IPS-20b (cell line): ENCODE measurements around the gene RDH13.

Experiments used
- H3K27ac ChIP-seq: one replicate; pipeline ENCODE4 v1.5.1; 2013; ENCODE audit warnings: low read length
- H3K27me3 ChIP-seq: 2 replicates; pipeline ENCODE4 v1.6.1; 2013; ENCODE audit warnings: mild to moderate bottlenecking, low read length, inconsistent platforms; ENCODE audit not compliant: insufficient read depth
- H3K36me3 ChIP-seq: 2 replicates; pipeline ENCODE4 v1.6.1; 2013; ENCODE audit warnings: low read depth, mild to moderate bottlenecking, inconsistent platforms, low read length, moderate library complexity; ENCODE audit not compliant: insufficient read depth
- H3K4me1 ChIP-seq: 2 replicates; pipeline ENCODE4 v1.6.1; 2013; ENCODE audit warnings: mild to moderate bottlenecking, control low read depth, inconsistent platforms, low read length, moderate library complexity; ENCODE audit not compliant: insufficient read depth
- H3K4me3 ChIP-seq: 2 replicates; pipeline ENCODE4 v1.5.1; 2013; ENCODE audit warnings: mild to moderate bottlenecking, low read length, inconsistent platforms
- H3K9ac ChIP-seq: 2 replicates; pipeline ENCODE4 v1.6.1; 2013; ENCODE audit warnings: low read depth, mild to moderate bottlenecking, inconsistent platforms, low read length, moderate library complexity
- H3K9me3 ChIP-seq: 2 replicates; pipeline ENCODE4 v1.6.1; 2013; ENCODE audit warnings: mild to moderate bottlenecking, low read depth, low read length, inconsistent platforms; ENCODE audit not compliant: insufficient read depth

Gene RDH13

DNA sequence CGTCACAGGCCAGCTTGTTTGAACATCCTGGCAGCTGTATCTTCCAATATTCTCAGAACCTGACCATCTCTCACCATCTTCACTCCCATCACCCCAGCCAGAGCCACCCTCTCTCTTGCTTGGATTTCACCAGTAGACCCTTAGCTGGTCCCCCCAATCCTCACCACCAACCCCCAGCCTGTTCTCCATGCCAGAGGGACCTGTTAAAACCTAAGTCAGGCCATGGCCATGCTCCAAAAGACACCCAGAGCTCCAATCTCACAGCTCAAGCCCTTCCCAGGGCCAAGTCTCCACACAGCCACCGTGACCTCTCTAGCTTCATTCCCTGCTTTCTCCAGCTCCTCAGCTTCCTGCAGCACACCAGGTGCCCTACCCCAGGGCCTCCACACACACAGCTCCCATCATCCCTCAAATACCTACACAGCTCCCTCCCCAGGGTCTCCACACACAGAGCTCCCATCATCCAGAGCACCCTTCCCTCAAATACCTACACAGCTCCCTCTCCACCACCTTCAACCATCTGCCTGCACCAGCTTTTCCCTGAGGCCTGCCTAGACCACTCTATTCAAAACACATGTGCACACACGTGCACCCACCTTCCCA, 26.5 kb upstream of the RDH13 start:
- peaks cover 14% of the 10 kb centered on the region; the same call in 1 of the 2 replicates for H3K36me3 ChIP-seq
- peaks cover 13% of the 10 kb centered on the region for H3K4me1 ChIP-seq
- no peak overlapping the region for H3K4me3 ChIP-seq
- peaks cover 25% of the 10 kb centered on the region for H3K27me3 ChIP-seq
- no peak overlapping the region for H3K27ac ChIP-seq
- no peaks in the 10 kb centered on the region for H3K9me3 ChIP-seq
- no peak overlapping the region for H3K9ac ChIP-seq

DNA sequence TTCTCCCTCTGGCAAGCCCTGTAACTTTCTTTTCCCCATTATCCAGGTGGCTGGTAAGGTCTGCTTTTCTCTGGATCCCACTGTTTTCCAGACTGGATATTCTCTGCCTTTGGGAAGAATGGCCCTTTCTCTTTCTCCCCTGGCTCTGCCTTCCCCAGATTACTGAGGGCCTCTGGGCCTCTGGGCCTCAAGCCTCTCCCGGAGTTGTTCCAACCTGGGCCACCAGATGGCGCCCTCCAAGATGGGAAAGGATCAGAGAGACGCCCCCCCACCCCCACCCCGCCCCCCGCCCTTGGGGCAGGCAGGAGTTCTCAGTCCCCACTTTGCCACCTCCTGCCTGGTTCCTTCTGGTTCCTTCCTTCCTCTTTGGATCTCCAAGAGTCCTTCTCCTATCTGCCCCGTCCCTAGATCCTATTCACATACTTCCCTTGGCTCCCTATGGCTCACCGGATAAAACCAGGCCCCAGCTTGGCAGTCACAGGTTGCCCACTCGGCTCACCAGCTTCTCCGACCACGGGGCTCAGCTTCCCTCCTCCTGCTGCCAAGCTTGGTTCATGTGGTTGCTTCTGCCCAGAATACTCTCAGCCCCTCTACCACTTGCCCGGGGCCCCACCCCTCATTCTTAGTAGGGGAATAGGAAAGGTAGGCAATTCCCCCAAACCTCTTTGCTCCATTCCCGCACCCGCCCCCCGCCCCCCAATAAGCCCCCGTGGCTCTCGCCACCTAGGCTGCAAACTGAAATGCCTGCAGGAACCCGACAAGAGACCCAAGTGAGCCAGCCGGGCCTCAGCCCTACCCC, 25.8 kb upstream of the RDH13 start:
- no peak overlapping the region for H3K9ac ChIP-seq

DNA sequence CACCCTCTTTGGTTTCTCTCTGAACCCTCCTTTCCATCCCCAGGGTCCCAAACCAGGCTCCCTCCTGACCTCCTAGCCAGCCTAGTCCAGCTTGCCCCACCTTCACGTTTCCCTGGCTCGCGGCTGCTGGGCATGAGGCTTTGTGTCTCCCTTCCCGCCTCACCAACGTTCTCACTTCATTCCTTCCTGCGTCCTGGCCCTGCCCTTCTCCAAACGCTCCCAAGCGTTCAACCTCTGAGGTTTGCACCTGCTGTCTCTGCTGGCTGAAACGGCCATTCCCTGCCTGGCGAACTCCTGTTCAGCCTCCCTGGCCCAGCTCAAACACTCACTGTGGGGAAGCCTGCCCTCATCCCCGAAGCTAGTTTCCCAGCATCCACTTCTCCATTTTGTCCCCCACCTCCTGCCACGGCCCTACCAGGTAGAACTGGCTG, 25.1 kb upstream of the RDH13 start:
- H3K36me3 ChIP-seq, result peaks cover 14% of the 10 kb centered on the region; the same call in 1 of the 2 replicates
- H3K27ac ChIP-seq, result no peak overlapping the region
- peak overlapping the region; percentile 83 for H3K4me3 ChIP-seq
- H3K9ac ChIP-seq, result peak overlapping the region; percentile 75; the same call in 1 of the 2 replicates
- no peaks in the 10 kb centered on the region for H3K9me3 ChIP-seq
- H3K27me3 ChIP-seq, result peaks cover 37% of the 10 kb centered on the region
- peaks cover 13% of the 10 kb centered on the region for H3K4me1 ChIP-seq

More for the DNA sequence above, 25.8 kb upstream of the RDH13 start:
- Histone ChIP-seq H3K27ac (no peak overlapping the region), H3K9me3 (no peaks in the 10 kb centered on the region), H3K36me3 (peaks cover 14% of the 10 kb centered on the region; the same call in 1 of the 2 replicates), H3K4me1 (peaks cover 13% of the 10 kb centered on the region), H3K27me3 (peaks cover 32% of the 10 kb centered on the region), H3K4me3 (peak overlapping the region; percentile 83; the same call in 1 of the 2 replicates)

DNA sequence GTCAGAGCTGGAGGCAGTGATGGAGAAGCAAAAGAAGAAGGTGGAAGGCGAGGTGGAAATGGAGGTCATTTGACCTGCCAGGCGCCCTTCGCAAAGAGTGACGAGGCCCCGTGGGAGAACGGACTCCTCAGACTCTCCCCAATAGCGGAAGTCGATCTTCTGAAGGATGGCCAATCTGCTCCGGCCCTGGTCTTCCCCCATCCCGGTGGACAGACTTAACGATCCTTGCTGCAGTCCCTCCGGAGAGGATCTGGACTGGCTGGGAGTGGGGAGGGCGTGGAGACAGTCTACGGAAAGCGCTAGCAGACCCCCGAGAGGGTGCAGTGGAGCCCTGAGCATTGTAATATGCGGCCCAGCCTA, 24.6 kb upstream of the RDH13 start:
- H3K9ac ChIP-seq, result peak overlapping the region; percentile 75; the same call in 1 of the 2 replicates
- H3K4me3 ChIP-seq, result peak overlapping the region; percentile 83
- peaks cover 14% of the 10 kb centered on the region; the same call in 1 of the 2 replicates for H3K36me3 ChIP-seq
- no peak overlapping the region for H3K27ac ChIP-seq
- peaks cover 9% of the 10 kb centered on the region; the same call in 1 of the 2 replicates for H3K4me1 ChIP-seq
- H3K27me3 ChIP-seq, result peaks cover 42% of the 10 kb centered on the region
- H3K9me3 ChIP-seq, result no peaks in the 10 kb centered on the region

DNA sequence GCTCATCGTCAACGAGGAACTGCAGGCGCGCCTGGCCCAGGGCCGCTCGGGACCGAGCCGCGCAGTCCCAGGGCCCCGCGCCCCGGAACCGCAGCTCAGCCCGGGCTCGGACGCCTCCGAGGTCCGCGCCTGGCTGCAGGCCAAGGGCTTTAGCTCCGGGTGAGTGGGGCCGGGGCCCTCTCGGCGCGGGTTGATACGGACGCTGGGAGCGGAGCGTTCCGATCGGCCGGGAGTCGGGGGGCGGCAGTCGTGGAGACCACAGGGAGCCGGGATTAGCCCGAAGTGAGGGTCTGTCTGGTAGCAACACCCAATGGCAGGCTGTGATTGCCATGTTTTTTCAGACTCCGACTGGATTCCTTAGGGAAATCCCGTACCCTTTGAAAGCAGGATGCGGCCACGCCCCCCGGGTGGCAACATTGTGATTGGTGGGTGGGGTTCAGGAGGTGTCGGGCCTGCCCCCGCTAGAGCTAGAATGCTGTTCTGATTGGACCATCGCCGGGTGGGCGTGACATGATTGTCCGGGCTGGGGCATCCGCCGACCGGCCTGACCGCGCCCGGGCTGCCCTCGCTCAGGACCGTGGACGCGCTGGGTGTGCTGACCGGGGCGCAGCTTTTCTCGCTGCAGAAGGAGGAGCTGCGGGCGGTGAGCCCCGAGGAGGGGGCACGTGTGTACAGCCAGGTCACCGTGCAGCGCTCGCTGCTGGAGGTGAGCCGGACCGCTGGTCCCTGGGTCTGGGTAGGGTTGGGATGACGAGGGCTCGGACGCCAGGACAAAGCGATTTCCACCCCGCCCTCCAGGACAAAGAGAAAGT, 24.0 kb upstream of the RDH13 start:
- Histone ChIP-seq H3K9ac (peak overlapping the region; percentile 75; the same call in 1 of the 2 replicates), H3K27ac (no peak overlapping the region), H3K9me3 (no peaks in the 10 kb centered on the region), H3K4me1 (peaks cover 9% of the 10 kb centered on the region; the same call in 1 of the 2 replicates), H3K4me3 (peak overlapping the region; percentile 83), H3K27me3 (peaks cover 48% of the 10 kb centered on the region), H3K36me3 (peaks cover 14% of the 10 kb centered on the region; the same call in 1 of the 2 replicates)

DNA sequence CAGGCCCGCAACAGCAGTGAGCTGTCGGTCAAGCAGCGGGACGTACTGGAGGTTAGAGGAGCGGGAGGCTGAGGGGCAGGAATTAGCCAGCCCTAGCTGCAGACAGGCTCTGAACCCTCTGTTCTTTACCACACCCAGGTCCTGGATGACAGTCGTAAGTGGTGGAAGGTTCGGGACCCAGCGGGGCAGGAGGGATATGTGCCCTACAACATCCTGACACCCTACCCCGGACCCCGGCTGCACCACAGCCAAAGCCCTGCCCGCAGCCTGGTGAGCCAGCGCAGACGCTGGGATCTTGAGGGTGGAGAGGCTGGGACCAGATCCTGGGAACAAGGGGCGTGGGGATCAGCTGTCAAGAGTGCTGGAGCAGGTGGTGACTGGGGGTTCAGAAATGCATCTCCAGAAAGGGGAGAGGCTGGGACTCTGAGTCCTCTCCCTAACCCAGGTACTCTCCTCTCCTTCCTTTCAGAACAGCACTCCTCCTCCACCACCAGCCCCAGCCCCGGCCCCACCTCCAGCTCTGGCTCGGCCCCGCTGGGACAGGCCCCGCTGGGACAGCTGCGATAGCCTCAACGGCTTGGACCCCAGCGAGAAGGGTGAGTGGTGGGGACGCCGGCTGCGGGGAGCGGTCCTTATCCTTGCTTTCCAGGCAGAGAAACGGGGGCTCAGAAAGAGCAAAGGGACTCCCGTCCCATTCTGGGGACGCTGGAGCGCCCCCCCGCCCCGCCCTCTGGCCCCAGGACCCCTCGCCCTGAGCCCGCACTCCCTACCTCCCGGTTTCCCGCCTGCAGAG, 23.2 kb upstream of the RDH13 start:
- Histone ChIP-seq H3K4me1 (peaks cover 9% of the 10 kb centered on the region; the same call in 1 of the 2 replicates), H3K27me3 (peaks cover 53% of the 10 kb centered on the region), H3K9me3 (no peaks in the 10 kb centered on the region), H3K27ac (no peak overlapping the region), H3K4me3 (peak overlapping the region; percentile 83), H3K36me3 (peaks cover 12% of the 10 kb centered on the region; the same call in 1 of the 2 replicates), H3K9ac (peak overlapping the region; percentile 75; the same call in 1 of the 2 replicates)

DNA sequence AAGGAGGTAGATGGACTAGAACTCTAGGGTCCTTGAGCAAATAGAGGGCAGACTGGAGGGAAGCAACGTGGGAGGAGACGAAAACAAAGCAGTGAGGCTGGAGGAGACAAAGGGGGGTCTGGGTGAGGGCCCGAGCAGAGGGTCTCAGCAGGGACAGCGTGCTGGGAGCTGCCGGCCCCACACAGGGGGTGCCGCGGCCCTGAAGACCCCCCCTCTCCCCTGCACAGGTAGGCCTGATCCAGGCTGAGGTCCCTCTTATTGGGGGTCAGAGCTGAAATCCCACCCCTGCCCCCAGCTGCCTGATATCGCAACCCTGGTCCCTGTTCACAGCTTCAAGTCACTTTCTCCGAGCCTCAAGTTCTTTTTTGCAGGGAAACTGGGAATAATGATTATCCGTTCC, 21.5 kb upstream of the RDH13 start:
- Histone ChIP-seq H3K36me3 (0 out of 2 replicates have a peak, but pooled peaks cover under 1% of the 10 kb centered on the region), H3K9ac (no peak overlapping the region), H3K27me3 (peaks cover 69% of the 10 kb centered on the region), H3K27ac (no peak overlapping the region), H3K4me1 (peaks cover 9% of the 10 kb centered on the region; the same call in 1 of the 2 replicates), H3K9me3 (no peaks in the 10 kb centered on the region), H3K4me3 (no peak overlapping the region)

DNA sequence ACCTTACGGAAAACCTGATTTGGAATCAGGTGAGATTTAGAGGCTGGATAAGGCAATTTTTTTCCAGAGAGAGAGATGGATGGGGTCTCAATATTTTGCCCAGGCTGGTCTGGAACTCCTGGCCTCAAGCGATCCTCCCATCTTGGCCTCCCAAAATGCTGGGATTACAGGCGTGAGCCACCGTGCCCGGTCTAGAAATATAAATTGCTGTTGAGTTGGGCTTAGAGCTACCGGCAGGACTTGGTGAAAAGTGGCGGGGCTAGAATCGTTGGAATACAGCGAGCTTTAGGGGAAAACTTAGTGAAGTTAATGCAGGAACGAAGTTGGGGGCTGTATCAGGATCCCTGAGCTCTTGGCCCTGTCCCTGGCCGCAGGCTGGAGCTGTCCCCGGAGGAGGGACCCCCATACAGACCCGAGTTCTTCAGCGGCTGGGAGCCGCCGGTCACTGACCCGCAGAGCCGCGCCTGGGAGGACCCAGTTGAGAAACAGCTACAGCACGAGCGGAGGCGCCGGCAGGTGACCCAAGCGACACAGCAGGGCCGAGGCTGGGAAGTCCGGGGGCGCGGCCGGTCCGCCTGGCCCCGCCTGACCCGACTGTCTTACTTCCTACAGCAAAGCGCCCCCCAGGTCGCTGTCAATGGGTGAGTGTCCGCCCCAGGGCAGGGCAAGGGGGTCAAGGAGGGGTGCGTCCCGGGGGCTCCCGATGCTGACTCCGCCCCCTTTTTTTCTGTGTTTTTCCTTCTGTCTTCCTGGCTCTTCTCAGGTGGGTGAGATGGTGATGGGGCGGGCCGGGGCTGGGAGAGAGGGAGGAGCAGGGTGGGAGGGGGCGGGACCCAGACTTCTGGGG, 20.3 kb upstream of the RDH13 start:
- no peak overlapping the region for H3K4me3 ChIP-seq
- no peaks in the 10 kb centered on the region for H3K36me3 ChIP-seq
- H3K4me1 ChIP-seq, result peaks cover 7% of the 10 kb centered on the region; the same call in 1 of the 2 replicates
- H3K9ac ChIP-seq, result no peak overlapping the region
- no peak overlapping the region for H3K27ac ChIP-seq
- H3K9me3 ChIP-seq, result no peaks in the 10 kb centered on the region
- peaks cover 75% of the 10 kb centered on the region for H3K27me3 ChIP-seq

DNA sequence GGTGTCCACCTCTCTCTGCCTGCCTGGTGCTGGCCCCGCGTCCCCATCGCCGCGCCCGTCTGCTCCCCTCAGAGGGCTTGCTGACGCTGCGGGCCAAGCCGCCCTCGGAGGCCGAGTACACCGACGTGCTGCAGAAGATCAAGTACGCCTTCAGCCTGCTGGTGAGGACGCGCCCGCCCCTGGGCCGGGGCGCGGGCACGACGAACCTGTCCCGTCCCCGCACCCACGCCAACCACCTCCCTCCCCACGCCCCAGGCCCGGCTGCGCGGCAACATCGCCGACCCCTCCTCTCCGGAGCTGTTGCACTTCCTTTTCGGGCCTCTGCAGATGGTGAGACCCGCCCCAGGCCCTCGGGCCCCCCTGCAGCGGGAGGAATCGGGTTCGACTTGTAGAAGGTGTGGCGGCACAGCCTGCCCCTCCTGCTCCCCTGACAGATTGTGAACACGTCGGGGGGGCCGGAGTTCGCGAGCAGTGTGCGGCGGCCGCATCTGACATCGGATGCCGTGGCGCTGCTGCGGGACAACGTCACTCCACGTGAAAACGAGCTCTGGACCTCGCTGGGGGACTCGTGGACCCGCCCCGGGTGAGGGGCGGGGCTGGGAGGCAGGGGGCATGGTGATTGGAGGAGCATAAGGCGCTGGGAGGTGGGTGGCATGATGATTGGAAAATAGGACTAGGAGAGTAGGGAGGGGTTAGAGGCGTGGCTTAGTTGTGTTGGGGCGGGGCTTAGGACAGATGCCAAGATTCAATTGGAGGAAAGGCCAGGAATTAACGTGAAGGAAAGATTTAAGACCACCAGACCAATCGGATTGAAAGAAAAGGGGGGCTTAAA, 19.3 kb upstream of the RDH13 start:
- Histone ChIP-seq H3K4me3 (peak overlapping the region; percentile 67; the same call in 1 of the 2 replicates), H3K9me3 (no peaks in the 10 kb centered on the region)

DNA sequence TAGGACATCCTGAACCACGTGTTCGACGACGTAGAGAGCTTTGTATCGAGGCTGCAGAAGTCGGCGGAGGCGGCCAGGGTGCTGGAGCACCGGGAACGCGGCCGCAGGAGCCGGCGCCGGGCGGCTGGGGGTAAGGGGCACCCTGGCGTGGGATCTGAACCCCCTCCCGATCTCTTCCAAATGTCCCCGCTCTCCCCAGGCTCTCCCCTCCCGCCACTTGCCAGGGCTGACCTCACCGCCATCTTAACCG, 18.7 kb upstream of the RDH13 start:
- peak overlapping the region; percentile 32; the same call in 1 of the 2 replicates for H3K9ac ChIP-seq
- H3K27me3 ChIP-seq, result peaks cover 76% of the 10 kb centered on the region
- H3K9me3 ChIP-seq, result no peaks in the 10 kb centered on the region

More for the DNA sequence above, 19.3 kb upstream of the RDH13 start:
- peak overlapping the region; percentile 32; the same call in 1 of the 2 replicates for H3K9ac ChIP-seq
- peaks cover 70% of the 10 kb centered on the region for H3K27me3 ChIP-seq
- H3K4me1 ChIP-seq, result no peaks in the 10 kb centered on the region; the same call in 1 of the 2 replicates
- no peaks in the 10 kb centered on the region for H3K36me3 ChIP-seq
- no peak overlapping the region for H3K27ac ChIP-seq

More for the DNA sequence above, 18.7 kb upstream of the RDH13 start:
- Histone ChIP-seq H3K27ac (no peak overlapping the region), H3K4me1 (peaks cover 2% of the 10 kb centered on the region; the same call in 1 of the 2 replicates), H3K4me3 (peak overlapping the region; percentile 67; the same call in 1 of the 2 replicates), H3K36me3 (no peaks in the 10 kb centered on the region)
